GM23248 (cell line): ENCODE measurements around the gene SNX15. TPM values are rescaled to one million over a fixed set of nuclear protein-coding genes. Genes with fewer than 3 reads are reported as not detected.

ENCODE experiments used
- DNase-seq: peaks from one replicate; pipeline ENCODE4 v3.0.0-alpha.2; 2015
- H2AFZ ChIP-seq: fragments of 200-600 bp; sonication (generic); 2 replicates; pipeline ENCODE4 v1.6.1; 2016; ENCODE audit warnings: antibody characterized with exemption
- H3F3A ChIP-seq: fragments of 200-600 bp; sonication (generic); 2 replicates; pipeline ENCODE4 v1.6.1; 2016; ENCODE audit warnings: mild to moderate bottlenecking, antibody characterized with exemption, mixed run types; ENCODE audit not compliant: insufficient read depth
- H3K27ac ChIP-seq: fragments of 200-600 bp; sonication (generic); 2 replicates; pipeline ENCODE4 v1.5.1; 2016; ENCODE audit warnings: mild to moderate bottlenecking
- H3K27me3 ChIP-seq: fragments of 200-600 bp; sonication (generic); replicated peaks from 2 replicates; pipeline ENCODE4 v1.6.1; 2016; ENCODE audit warnings: mild to moderate bottlenecking; ENCODE audit not compliant: insufficient read depth
- H3K36me3 ChIP-seq: fragments of 200-600 bp; sonication (generic); 2 replicates; pipeline ENCODE4 v1.6.1; 2016; ENCODE audit warnings: low read depth, mild to moderate bottlenecking
- H3K4me1 ChIP-seq: fragments of 200-600 bp; sonication (generic); 2 replicates; pipeline ENCODE4 v1.6.1; 2016; ENCODE audit warnings: mild to moderate bottlenecking; ENCODE audit not compliant: insufficient read depth
- H3K4me2 ChIP-seq: fragments of 200-600 bp; sonication (generic); one replicate; pipeline ENCODE4 v1.6.1; 2016; ENCODE audit warnings: mild to moderate bottlenecking; ENCODE audit not compliant: unreplicated experiment
- H3K4me3 ChIP-seq: fragments of 200-600 bp; sonication (generic); 2 replicates; pipeline ENCODE4 v1.5.1; 2016; ENCODE audit warnings: mild to moderate bottlenecking
- H3K79me2 ChIP-seq: fragments of 200-600 bp; sonication (generic); 2 replicates; pipeline ENCODE4 v1.6.1; 2016; ENCODE audit warnings: mild to moderate bottlenecking; ENCODE audit not compliant: insufficient read depth
- H3K9ac ChIP-seq: fragments of 200-600 bp; sonication (generic); 2 replicates; pipeline ENCODE4 v1.6.1; 2016; ENCODE audit warnings: mild to moderate bottlenecking
- H3K9me2 ChIP-seq: fragments of 200-600 bp; sonication (generic); 2 replicates; pipeline ENCODE4 v1.6.1; 2016; ENCODE audit warnings: mixed run types, mild to moderate bottlenecking, moderate library complexity; ENCODE audit not compliant: insufficient read depth
- H3K9me3 ChIP-seq: fragments of 200-600 bp; sonication (generic); one replicate; pipeline ENCODE4 v1.6.1; 2017; ENCODE audit warnings: low read depth
- H4K20me1 ChIP-seq: fragments of 200-600 bp; sonication (generic); 2 replicates; pipeline ENCODE4 v1.6.0; 2016; ENCODE audit not compliant: insufficient read depth
- EZH2 ChIP-seq: fragments of 200-600 bp; sonication (generic); IDR thresholded peaks from 2 replicates; pipeline ENCODE4 v1.6.1; 2018; ENCODE audit warnings: antibody characterized with exemption, mild to moderate bottlenecking; ENCODE audit not compliant: insufficient read depth, poor library complexity, severe bottlenecking
- EZH2phosphoT487 ChIP-seq: fragments of 200-600 bp; sonication (generic); IDR thresholded peaks from 2 replicates; pipeline ENCODE4 v1.6.1; 2018; ENCODE audit warnings: antibody characterized with exemption, moderate library complexity, mild to moderate bottlenecking, low read depth; ENCODE audit not compliant: insufficient read depth
- WGBS, 2 experiments: methylation state at CpG; one replicate each; pipeline ENCODE4 v1.1.6; 2015 to 2017; ENCODE audit warnings: low lambda C conversion rate in 2 of 2, low coverage in 1 of 2; ENCODE audit errors: missing lambda C conversion rate in 2 of 2; 5-methylcytosine and 5-hydroxymethylcytosine counted together
- in situ Hi-C: fragments of 300-500 bp; cut with MboI; formaldehyde crosslinking; loops from 2 replicates; pipeline ENCODE4 v1.15.0; 2020
- polyA plus RNA-seq: library from polyadenylated mRNA; unstranded; fragments of >200 nt; fragmentation: Nextera tagmentation; extraction: Ambion mirVana; gene quantifications from 2 replicates; pipeline ENCODE4 v1.2.1, GENCODE V29; 2016
- total RNA-seq: library from RNA; depleted of rRNA; stranded (reverse); fragments of >200 nt; shearing (Covaris generic); gene quantifications from 2 replicates; pipeline ENCODE4 v1.2.3, GENCODE V29; 2014

The SNX15 gene
- total and polyA plus RNA-seq, 2 experiments from 2014 or later: 17.2 to 17.5 TPM

GRCh38 chr11:65032216-65032615, 5.0 kb downstream of the SNX15 start:
- no peak for DNase-seq
- H3K4me2 ChIP-seq: no peak overlapping the region

GRCh38 chr11:65034423-65034822, 7.2 kb downstream of the SNX15 start:
- no peak overlapping the region for H3K4me2 ChIP-seq
- no peaks in the 10 kb centered on the region for H3K9me3 ChIP-seq
- H4K20me1 ChIP-seq: no peaks in the 10 kb centered on the region
- H3K36me3 ChIP-seq: no peaks in the 10 kb centered on the region; the same call in 1 of the 2 replicates
- no peak for DNase-seq
- H3K9ac ChIP-seq: no peak overlapping the region
- no peak overlapping the region for H3K4me3 ChIP-seq
- H3K4me1 ChIP-seq: no peaks in the 10 kb centered on the region
- no peaks in the 10 kb centered on the region for H3K27me3 ChIP-seq
- TF ChIP-seq EZH2 (no peak), EZH2phosphoT487 (no peak)
- no peaks in the 10 kb centered on the region for H3F3A ChIP-seq
- H3K79me2 ChIP-seq: no peaks in the 10 kb centered on the region
- WGBS, 2 experiments: 69 to 74% methylated on average over 2 of the region's 2 CpGs
- no peaks in the 10 kb centered on the region for H3K9me2 ChIP-seq
- in situ Hi-C loops: no loop called here
- no peak overlapping the region for H3K27ac ChIP-seq
- H2AFZ ChIP-seq: no peak overlapping the region

More at GRCh38 chr11:65032216-65032615, 5.0 kb downstream of the SNX15 start:
- in situ Hi-C loops: no loop called here
- Histone ChIP-seq H3K9me3 (no peaks in the 10 kb centered on the region), H3K4me3 (no peak overlapping the region), H3K9ac (no peak overlapping the region), H3K36me3 (no peaks in the 10 kb centered on the region; the same call in 1 of the 2 replicates), H4K20me1 (no peaks in the 10 kb centered on the region), H3K27ac (no peak overlapping the region), H3F3A (no peaks in the 10 kb centered on the region), H2AFZ (no peak overlapping the region), H3K4me1 (peaks cover 7% of the 10 kb centered on the region; the same call in 1 of the 2 replicates), H3K9me2 (no peaks in the 10 kb centered on the region), H3K79me2 (peaks cover 6% of the 10 kb centered on the region; the same call in 1 of the 2 replicates), H3K27me3 (no peaks in the 10 kb centered on the region)
- TF ChIP-seq EZH2 (no peak), EZH2phosphoT487 (no peak)
- 82% methylated on average over 13 of the region's 13 CpGs for WGBS, 2 experiments

- Histone ChIP-seq H3F3A (peaks cover 11% of the 10 kb centered on the region), H3K79me2 (no peaks in the 10 kb centered on the region), H3K4me2 (no peak overlapping the region), H3K27me3 (no peaks in the 10 kb centered on the region), H3K9me3 (no peaks in the 10 kb centered on the region), H3K4me3 (no peak overlapping the region), H3K4me1 (no peaks in the 10 kb centered on the region; the same call in 1 of the 2 replicates), H4K20me1 (no peaks in the 10 kb centered on the region), H3K36me3 (no peaks in the 10 kb centered on the region; the same call in 1 of the 2 replicates), H3K9ac (no peak overlapping the region), H2AFZ (no peak overlapping the region), H3K27ac (no peak overlapping the region), H3K9me2 (no peaks in the 10 kb centered on the region)
- 68 to 73% methylated on average over 11 of the region's 11 CpGs for WGBS, 2 experiments
- no peak for TF ChIP-seq EZH2
- no peak for TF ChIP-seq EZH2phosphoT487
- in situ Hi-C loops: no loop called here
- no peak for DNase-seq
Measured at GRCh38 chr11:65035579-65035978, 8.3 kb downstream of the SNX15 start.

- Histone ChIP-seq H4K20me1 (no peaks in the 10 kb centered on the region), H3K4me1 (no peaks in the 10 kb centered on the region; the same call in 1 of the 2 replicates), H3K4me2 (no peak overlapping the region), H2AFZ (no peak overlapping the region), H3K9ac (no peak overlapping the region), H3K4me3 (no peak overlapping the region), H3K27ac (no peak overlapping the region), H3K79me2 (peaks cover 3% of the 10 kb centered on the region), H3F3A (peaks cover 11% of the 10 kb centered on the region), H3K9me2 (no peaks in the 10 kb centered on the region), H3K27me3 (no peaks in the 10 kb centered on the region), H3K36me3 (no peaks in the 10 kb centered on the region; the same call in 1 of the 2 replicates), H3K9me3 (no peaks in the 10 kb centered on the region)
- in situ Hi-C loops: no loop called here
- WGBS, 2 experiments: 88 to 92% methylated on average over 6 of the region's 6 CpGs
- TF ChIP-seq EZH2: no peak
- no peak for DNase-seq
Measured at GRCh38 chr11:65036931-65037330, 9.7 kb downstream of the SNX15 start.

GRCh38 chr11:65040520-65040846, 13.2 kb downstream of the SNX15 start:
- Histone ChIP-seq H3K9me2 (no peaks in the 10 kb centered on the region), H3K9me3 (no peaks in the 10 kb centered on the region), H3F3A (peaks cover 11% of the 10 kb centered on the region), H3K27me3 (no peaks in the 10 kb centered on the region), H3K4me3 (peak overlapping the region; percentile 75), H3K79me2 (peaks cover 13% of the 10 kb centered on the region), H3K36me3 (no peaks in the 10 kb centered on the region; the same call in 1 of the 2 replicates), H3K9ac (peak overlapping the region; percentile 76), H3K27ac (peak overlapping the region; percentile 76), H2AFZ (peak overlapping the region; percentile 77), H3K4me1 (no peaks in the 10 kb centered on the region; the same call in 1 of the 2 replicates), H4K20me1 (no peaks in the 10 kb centered on the region), H3K4me2 (peak overlapping the region; percentile 79)
- DNase-seq: no peak
- in situ Hi-C loops: no loop called here
- WGBS, 2 experiments: 31% methylated on average over 7 of the region's 7 CpGs
- no peak for TF ChIP-seq EZH2
- TF ChIP-seq EZH2phosphoT487: no peak
